ENCODE results near the gene TM4SF20. TPM values are rescaled to one million over a fixed set of nuclear protein-coding genes. Genes with fewer than 3 reads are reported as not detected.
"Not testable (repeated sequence)": the region's sequence is repeated elsewhere in the genome, so short reads cannot be mapped to it uniquely, and the experiment has no call there.

Gene TM4SF20
- polyA plus RNA-seq, 1 donor (not counting 4 experiments of a cell fraction or from before 2014, with no cell fraction given), result not detected

DNA sequence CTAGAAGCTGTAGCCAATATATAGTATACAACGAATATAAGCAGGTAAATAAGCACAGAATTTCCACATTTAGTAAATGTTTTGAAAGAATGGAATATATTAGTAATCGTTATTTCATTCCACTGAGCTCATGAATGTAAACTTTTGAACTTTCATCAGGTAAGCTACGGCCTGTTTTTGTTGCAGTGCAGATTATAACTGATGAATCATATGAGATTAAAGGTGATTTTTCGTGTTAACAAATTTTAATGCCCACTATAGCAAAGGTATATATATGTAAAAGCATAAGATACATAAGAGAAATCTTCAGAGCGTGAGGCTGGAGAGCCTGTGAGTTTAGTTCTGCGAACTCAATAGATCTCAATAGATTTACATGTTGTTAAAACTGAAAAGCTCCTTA, 7.5 kb upstream of the TM4SF20 start:
- TF ChIP-seq, protein P1, sequence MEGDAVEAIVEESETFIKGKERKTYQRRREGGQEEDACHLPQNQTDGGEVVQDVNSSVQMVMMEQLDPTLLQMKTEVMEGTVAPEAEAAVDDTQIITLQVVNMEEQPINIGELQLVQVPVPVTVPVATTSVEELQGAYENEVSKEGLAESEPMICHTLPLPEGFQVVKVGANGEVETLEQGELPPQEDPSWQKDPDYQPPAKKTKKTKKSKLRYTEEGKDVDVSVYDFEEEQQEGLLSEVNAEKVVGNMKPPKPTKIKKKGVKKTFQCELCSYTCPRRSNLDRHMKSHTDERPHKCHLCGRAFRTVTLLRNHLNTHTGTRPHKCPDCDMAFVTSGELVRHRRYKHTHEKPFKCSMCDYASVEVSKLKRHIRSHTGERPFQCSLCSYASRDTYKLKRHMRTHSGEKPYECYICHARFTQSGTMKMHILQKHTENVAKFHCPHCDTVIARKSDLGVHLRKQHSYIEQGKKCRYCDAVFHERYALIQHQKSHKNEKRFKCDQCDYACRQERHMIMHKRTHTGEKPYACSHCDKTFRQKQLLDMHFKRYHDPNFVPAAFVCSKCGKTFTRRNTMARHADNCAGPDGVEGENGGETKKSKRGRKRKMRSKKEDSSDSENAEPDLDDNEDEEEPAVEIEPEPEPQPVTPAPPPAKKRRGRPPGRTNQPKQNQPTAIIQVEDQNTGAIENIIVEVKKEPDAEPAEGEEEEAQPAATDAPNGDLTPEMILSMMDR (optimal IDR thresholded peaks at IDR 0.05 in 1 of 3, IDR thresholded peaks at IDR 0.05 in 1 of 3, conservative IDR thresholded peaks at IDR 0.05 in 1 of 3; ENCODE audit: extremely low read depth in 1 of 3, insufficient read depth in 2 of 3, low read length in 3 of 3), result no peak
- TF ChIP-seq EZH2 (IDR thresholded peaks at IDR 0.05; ENCODE audit: low read length), result no peak
- Histone ChIP-seq H3K4me3 (ENCODE audit: control insufficient read depth in 2 of 3, extremely low read depth in 1 of 3, insufficient read depth in 2 of 3, low read depth in 1 of 3, low read length in 3 of 3) (no peak overlapping the region), H3K36me3 (ENCODE audit: control insufficient read depth in 2 of 2, extremely low read depth in 1 of 2, insufficient read depth in 2 of 2, low read length in 2 of 2) (no peaks in the 10 kb centered on the region), H4K20me1 (ENCODE audit: control insufficient read depth, extremely low read depth, insufficient read depth, low read length) (no peaks in the 10 kb centered on the region), H3K27ac (ENCODE audit: control insufficient read depth, insufficient read depth, low read length) (no peak overlapping the region), H3K9me1 (ENCODE audit: control insufficient read depth, extremely low read depth, insufficient read depth, low read length) (no peaks in the 10 kb centered on the region), H3K27me3 (ENCODE audit: control insufficient read depth, extremely low read depth, insufficient read depth, low read length) (peaks cover 4% of the 10 kb centered on the region), H3K9ac (ENCODE audit: control insufficient read depth, extremely low read depth, insufficient read depth, low read length) (no peak overlapping the region), H3K79me2 (ENCODE audit: control insufficient read depth, insufficient read depth, low read length) (no peaks in the 10 kb centered on the region), H3K4me2 (ENCODE audit: control insufficient read depth, extremely low read depth, insufficient read depth, low read depth, low read length) (no peak overlapping the region), H3K4me1 (ENCODE audit: control insufficient read depth, extremely low read depth, insufficient read depth, low read length) (peaks cover 4% of the 10 kb centered on the region), H3K9me3 (ENCODE audit: control insufficient read depth, low read depth, low read length) (no peaks in the 10 kb centered on the region), H2AFZ (ENCODE audit: control insufficient read depth, low read length) (no peak overlapping the region)
- FAIRE-seq, result no peak
- no peak for DNase-seq (ENCODE audit: low read depth, low spot score)
- dilution Hi-C loops (cut with MboI; ENCODE audit: extremely low pct_ligation_motif_present, low sequenced_read_pairs), result no loop called here

DNA sequence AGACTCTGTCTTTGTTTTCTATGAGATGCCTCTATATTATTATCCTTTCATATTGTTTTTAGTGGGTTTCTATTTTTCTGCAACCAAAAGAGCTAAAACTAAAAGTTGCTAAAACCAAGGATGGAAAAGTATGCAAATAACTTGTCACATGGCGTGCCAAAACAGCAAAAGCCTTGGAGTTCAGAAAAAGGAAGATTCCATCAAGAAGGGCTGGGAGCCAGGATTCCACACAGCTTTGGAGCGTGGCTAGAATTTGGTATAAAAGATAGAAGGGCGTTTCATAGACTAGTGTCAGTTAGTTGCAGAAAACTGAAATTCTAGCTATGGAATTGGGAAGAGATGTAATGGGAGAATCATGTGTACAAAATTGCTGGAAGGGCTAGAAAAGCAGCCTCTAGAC, 4.6 kb upstream of the TM4SF20 start:
- no peak overlapping the region for H3K9ac ChIP-seq (ENCODE audit: control insufficient read depth, extremely low read depth, insufficient read depth, low read length)
- no peak for DNase-seq (ENCODE audit: low read depth, low spot score)
- TF ChIP-seq, protein P1 (optimal IDR thresholded peaks at IDR 0.05 in 1 of 3, IDR thresholded peaks at IDR 0.05 in 1 of 3, conservative IDR thresholded peaks at IDR 0.05 in 1 of 3; ENCODE audit: extremely low read depth in 1 of 3, insufficient read depth in 2 of 3, low read length in 3 of 3), result no peak
- no peak for TF ChIP-seq EZH2 (IDR thresholded peaks at IDR 0.05; ENCODE audit: low read length)

DNA sequence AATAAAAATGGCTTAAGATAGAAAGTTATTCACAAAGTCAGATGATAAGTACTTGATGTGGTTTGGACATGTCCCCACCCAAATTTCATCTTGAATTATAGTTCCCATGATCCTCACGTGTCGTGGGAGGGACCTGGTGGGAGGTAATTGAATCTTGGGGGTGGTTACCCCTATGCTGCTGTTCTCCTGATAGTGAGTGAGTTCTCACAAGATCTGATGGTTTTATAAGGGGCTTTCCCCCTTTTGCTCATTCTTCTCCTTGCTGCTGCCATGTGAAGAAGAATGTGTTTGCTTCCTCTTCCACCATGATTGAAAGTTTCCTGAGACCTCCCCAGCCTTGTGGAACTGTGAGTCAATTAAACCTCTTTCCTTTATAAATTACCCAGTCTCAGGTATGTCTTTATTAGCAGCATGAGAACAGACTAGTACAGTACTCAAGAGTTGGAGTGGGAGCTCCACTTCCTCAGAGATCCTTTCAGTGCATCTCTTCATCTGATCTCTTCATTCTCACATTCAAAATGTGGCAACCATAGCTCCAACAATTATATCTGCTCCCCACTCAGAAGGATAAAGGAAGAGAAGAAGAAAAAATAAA, 3.2 kb upstream of the TM4SF20 start:
- H3K4me2 ChIP-seq (ENCODE audit: control insufficient read depth, extremely low read depth, insufficient read depth, low read depth, low read length), result not testable (repeated sequence)

More for the DNA sequence above, 4.6 kb upstream of the TM4SF20 start:
- Histone ChIP-seq H3K4me1 (ENCODE audit: control insufficient read depth, extremely low read depth, insufficient read depth, low read length) (peaks cover 4% of the 10 kb centered on the region), H3K27me3 (ENCODE audit: control insufficient read depth, extremely low read depth, insufficient read depth, low read length) (peaks cover 4% of the 10 kb centered on the region), H2AFZ (ENCODE audit: control insufficient read depth, low read length) (no peak overlapping the region), H3K9me1 (ENCODE audit: control insufficient read depth, extremely low read depth, insufficient read depth, low read length) (no peaks in the 10 kb centered on the region), H3K4me2 (ENCODE audit: control insufficient read depth, extremely low read depth, insufficient read depth, low read depth, low read length) (no peak overlapping the region), H3K4me3 (ENCODE audit: control insufficient read depth in 2 of 3, extremely low read depth in 1 of 3, insufficient read depth in 2 of 3, low read depth in 1 of 3, low read length in 3 of 3) (no peak overlapping the region), H3K9me3 (ENCODE audit: control insufficient read depth, low read depth, low read length) (no peaks in the 10 kb centered on the region), H3K27ac (ENCODE audit: control insufficient read depth, insufficient read depth, low read length) (no peak overlapping the region), H3K79me2 (ENCODE audit: control insufficient read depth, insufficient read depth, low read length) (no peaks in the 10 kb centered on the region), H4K20me1 (ENCODE audit: control insufficient read depth, extremely low read depth, insufficient read depth, low read length) (no peaks in the 10 kb centered on the region), H3K36me3 (ENCODE audit: control insufficient read depth in 2 of 2, extremely low read depth in 1 of 2, insufficient read depth in 2 of 2, low read length in 2 of 2) (no peaks in the 10 kb centered on the region)
- dilution Hi-C loops (cut with MboI; ENCODE audit: extremely low pct_ligation_motif_present, low sequenced_read_pairs), result no loop called here
- no peak for FAIRE-seq

More for the DNA sequence above, 3.2 kb upstream of the TM4SF20 start:
- H3K27me3 ChIP-seq (ENCODE audit: control insufficient read depth, extremely low read depth, insufficient read depth, low read length); H3K4me1 ChIP-seq (ENCODE audit: control insufficient read depth, extremely low read depth, insufficient read depth, low read length); H3K9me3 ChIP-seq (ENCODE audit: control insufficient read depth, low read depth, low read length); H4K20me1 ChIP-seq (ENCODE audit: control insufficient read depth, extremely low read depth, insufficient read depth, low read length); H3K36me3 ChIP-seq (ENCODE audit: control insufficient read depth in 2 of 2, extremely low read depth in 1 of 2, insufficient read depth in 2 of 2, low read length in 2 of 2); dilution Hi-C loops (cut with MboI; ENCODE audit: extremely low pct_ligation_motif_present, low sequenced_read_pairs); H3K27ac ChIP-seq (ENCODE audit: control insufficient read depth, insufficient read depth, low read length); H3K9ac ChIP-seq (ENCODE audit: control insufficient read depth, extremely low read depth, insufficient read depth, low read length); H3K4me3 ChIP-seq (ENCODE audit: control insufficient read depth in 2 of 3, extremely low read depth in 1 of 3, insufficient read depth in 2 of 3, low read depth in 1 of 3, low read length in 3 of 3); H2AFZ ChIP-seq (ENCODE audit: control insufficient read depth, low read length); H3K9me1 ChIP-seq (ENCODE audit: control insufficient read depth, extremely low read depth, insufficient read depth, low read length); DNase-seq (ENCODE audit: low read depth, low spot score); FAIRE-seq; H3K79me2 ChIP-seq (ENCODE audit: control insufficient read depth, insufficient read depth, low read length): not testable (repeated sequence)

All from keratinocyte (primary cell).